ENCODE data around the gene WDR88.

DNA sequence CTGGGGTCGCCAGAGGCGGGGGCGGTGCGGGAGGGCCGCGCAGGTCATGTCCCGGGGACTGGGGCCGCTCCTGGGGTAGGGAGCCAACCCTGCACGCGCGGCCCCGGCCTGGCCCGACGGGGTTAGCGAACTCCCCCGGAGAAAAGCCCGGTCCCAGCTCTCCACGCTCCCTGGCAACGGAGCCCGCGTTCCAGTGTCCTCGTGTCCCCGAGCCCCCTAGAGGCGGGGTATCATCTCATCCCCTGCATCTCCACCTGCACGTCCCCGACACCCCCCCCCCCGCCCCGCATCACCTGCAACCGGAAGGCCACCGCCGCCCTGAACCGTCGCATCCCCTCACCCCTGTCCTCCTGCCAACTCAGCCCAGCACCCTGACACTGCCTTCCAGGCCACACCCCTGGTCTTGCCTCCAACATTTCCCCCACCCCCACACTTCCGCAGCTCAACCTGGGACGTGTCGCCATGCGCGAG lies 2.7 kb downstream of the WDR88 start:
- TF ChIP-seq POLR2A (IDR thresholded peaks at IDR 0.05), result no peak
- TF ChIP-seq, protein P1, sequence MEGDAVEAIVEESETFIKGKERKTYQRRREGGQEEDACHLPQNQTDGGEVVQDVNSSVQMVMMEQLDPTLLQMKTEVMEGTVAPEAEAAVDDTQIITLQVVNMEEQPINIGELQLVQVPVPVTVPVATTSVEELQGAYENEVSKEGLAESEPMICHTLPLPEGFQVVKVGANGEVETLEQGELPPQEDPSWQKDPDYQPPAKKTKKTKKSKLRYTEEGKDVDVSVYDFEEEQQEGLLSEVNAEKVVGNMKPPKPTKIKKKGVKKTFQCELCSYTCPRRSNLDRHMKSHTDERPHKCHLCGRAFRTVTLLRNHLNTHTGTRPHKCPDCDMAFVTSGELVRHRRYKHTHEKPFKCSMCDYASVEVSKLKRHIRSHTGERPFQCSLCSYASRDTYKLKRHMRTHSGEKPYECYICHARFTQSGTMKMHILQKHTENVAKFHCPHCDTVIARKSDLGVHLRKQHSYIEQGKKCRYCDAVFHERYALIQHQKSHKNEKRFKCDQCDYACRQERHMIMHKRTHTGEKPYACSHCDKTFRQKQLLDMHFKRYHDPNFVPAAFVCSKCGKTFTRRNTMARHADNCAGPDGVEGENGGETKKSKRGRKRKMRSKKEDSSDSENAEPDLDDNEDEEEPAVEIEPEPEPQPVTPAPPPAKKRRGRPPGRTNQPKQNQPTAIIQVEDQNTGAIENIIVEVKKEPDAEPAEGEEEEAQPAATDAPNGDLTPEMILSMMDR (IDR thresholded peaks at IDR 0.05), result no peak

Measured in body of pancreas (tissue), 4 donors.